Measurements from ENCODE around the gene TEX44.

Gene TEX44

GRCh38 chr2:231611273-231612108 lies 18.8 kb downstream of the TEX44 start:
- peak; percentile 73 for DNase-seq

GRCh38 chr2:231612109-231612455 lies 19.4 kb downstream of the TEX44 start:
- DNase-seq = peak; percentile 36

- DNase-seq = peak; percentile 96
Observed at GRCh38 chr2:231612456-231613330, 20.0 kb downstream of the TEX44 start.

GRCh38 chr2:231613331-231613662 lies 20.6 kb downstream of the TEX44 start:
- no peak for DNase-seq

- DNase-seq = peak; percentile 88
Observed at GRCh38 chr2:231613663-231614558, 21.2 kb downstream of the TEX44 start.

GRCh38 chr2:231614559-231615057 lies 21.9 kb downstream of the TEX44 start:
- peak; percentile 24 for DNase-seq

- no peak for DNase-seq
Observed at GRCh38 chr2:231615058-231615671, 22.5 kb downstream of the TEX44 start.

- no peak for DNase-seq
Observed at GRCh38 chr2:231616296-231616695, 23.6 kb downstream of the TEX44 start.

GRCh38 chr2:231617059-231617926 lies 24.6 kb downstream of the TEX44 start:
- no peak for DNase-seq

- DNase-seq = no peak
Observed at GRCh38 chr2:231621051-231621879, 28.6 kb downstream of the TEX44 start.

GRCh38 chr2:231622963-231623362 lies 30.3 kb downstream of the TEX44 start:
- DNase-seq = no peak

GRCh38 chr2:231626449-231626848 lies 33.8 kb downstream of the TEX44 start:
- DNase-seq = no peak

GRCh38 chr2:231627384-231628120 lies 34.9 kb downstream of the TEX44 start:
- no peak for DNase-seq

GRCh38 chr2:231632559-231633142 lies 40.0 kb downstream of the TEX44 start:
- no peak for DNase-seq

GRCh38 chr2:231633241-231633976 lies 40.7 kb downstream of the TEX44 start:
- DNase-seq = no peak

GRCh38 chr2:231634412-231634811 lies 41.7 kb downstream of the TEX44 start:
- DNase-seq = no peak

GRCh38 chr2:231634951-231635875 lies 42.5 kb downstream of the TEX44 start:
- DNase-seq = no peak
